HepG2 (cell line): ENCODE results near the gene RGL3. TPM values are rescaled to one million over a fixed set of nuclear protein-coding genes. Genes with fewer than 3 reads are reported as not detected.
A peak's percentile ranks its signal among the peaks of the same experiment; 100 is the strongest.

Experiments used
- ATF7-NPFF ChIP-seq: sonication (generic); formaldehyde crosslinking; IDR thresholded peaks from 2 replicates; pipeline ENCODE4 v1.8.1; 2023; ENCODE audit warnings: mild to moderate bottlenecking, low read depth, missing genetic modification reagents, moderate library complexity
- ELF1 ChIP-seq: sonication (generic); formaldehyde crosslinking; IDR thresholded peaks from 2 replicates; pipeline ENCODE4 v1.4.0; 2020; ENCODE audit warnings: missing genetic modification reagents
- GTF2F1 ChIP-seq: fragments of 150-350 bp; IDR thresholded peaks from 2 replicates; pipeline ENCODE4 v1.6.1; 2014; ENCODE audit warnings: low read length
- NONO ChIP-seq, 2 experiments: fragments of 450-650 bp in 1 of 2; sonication (generic) in 1 of 2; formaldehyde crosslinking in 1 of 2; IDR thresholded peaks in 1 of 2; conservative IDR thresholded peaks in 1 of 2; 2 replicates each; pipeline versions ENCODE4 v1.6.1 to v1.8.0; 2017 to 2022; ENCODE audit warnings: mild to moderate bottlenecking in 1 of 2, missing genetic modification reagents in 1 of 2, moderate library complexity in 1 of 2
- PHB2 ChIP-seq: fragments of 450-650 bp; IDR thresholded peaks from 2 replicates; pipeline ENCODE4 v1.6.1; 2018; ENCODE audit not compliant: partially characterized antibody
- ZBTB4 ChIP-seq: sonication (generic); formaldehyde crosslinking; IDR thresholded peaks from 2 replicates; pipeline ENCODE4 v1.4.0; 2020; ENCODE audit warnings: missing genetic modification reagents, mild to moderate bottlenecking, borderline replicate concordance
- ZNF296 ChIP-seq: sonication (generic); formaldehyde crosslinking; conservative IDR thresholded peaks from 2 replicates; pipeline ENCODE4 v1.5.0; 2020; ENCODE audit warnings: mild to moderate bottlenecking, missing genetic modification reagents
- ZNF367 ChIP-seq: sonication (generic); formaldehyde crosslinking; IDR thresholded peaks from 2 replicates; pipeline ENCODE4 v1.4.0; 2020; ENCODE audit warnings: missing genetic modification reagents, borderline replicate concordance
- ZNF431 ChIP-seq: sonication (generic); formaldehyde crosslinking; IDR thresholded peaks from 2 replicates; pipeline ENCODE4 v1.9.0; 2022; ENCODE audit warnings: missing genetic modification reagents, low read depth, mild to moderate bottlenecking, borderline replicate concordance
- ZNF605 ChIP-seq: sonication (generic); formaldehyde crosslinking; IDR thresholded peaks from 2 replicates; pipeline ENCODE4 v1.8.0; 2022; ENCODE audit warnings: mild to moderate bottlenecking, missing genetic modification reagents
- ZNF740 ChIP-seq: sonication (generic); formaldehyde crosslinking; IDR thresholded peaks from 2 replicates; pipeline ENCODE4 v1.4.0; 2020; ENCODE audit warnings: missing genetic modification reagents
- ZNF792 ChIP-seq: IDR thresholded peaks from 2 replicates; pipeline ENCODE4 v1.6.1; 2016
- ZNF841 ChIP-seq: sonication (generic); formaldehyde crosslinking; IDR thresholded peaks from 2 replicates; pipeline ENCODE4 v1.8.1; 2023; ENCODE audit warnings: missing genetic modification reagents, borderline replicate concordance
- polyA plus RNA-seq, 8 experiments: library from polyadenylated mRNA; depleted of rRNA in 3 of 8; stranded (reverse) in 7 of 8; unstranded in 1 of 8; fragments of >200 nt; fragmentation: Illumina TruSeq in 4 of 8; extraction: Trizol in 4 of 8; gene quantifications; 2 replicates each; pipeline versions ENCODE4 v1.2.1 to v1.2.3, GENCODE V29; 2011 to 2016; ENCODE audit warnings: low read depth in 4 of 8, missing spikeins in 1 of 8, mixed read lengths in 1 of 8; ENCODE audit not compliant: insufficient read depth in 1 of 8
- total RNA-seq, 5 experiments: library from RNA; depleted of rRNA; stranded (reverse); fragments of >200 nt; fragmentation: Illumina TruSeq; extraction: Trizol; gene quantifications; 2 replicates each; pipeline ENCODE4 v1.2.3, GENCODE V29; 2016; ENCODE audit warnings: low read depth in 1 of 5
- TF ChIP-seq, protein P1 (sequence below): sonication (generic); formaldehyde crosslinking; IDR thresholded peaks from 2 replicates; pipeline ENCODE4 v1.4.0; 2020; ENCODE audit warnings: low read depth, missing genetic modification reagents
- TF ChIP-seq, protein P2 (sequence below): IDR thresholded peaks from 2 replicates; pipeline ENCODE4 v1.6.1; 2016; ENCODE audit warnings: missing genetic modification reagents, missing compliant biosample characterization
- TF ChIP-seq, protein P3 (sequence below): sonication (generic); formaldehyde crosslinking; conservative IDR thresholded peaks from 2 replicates; pipeline ENCODE4 v1.4.0; 2020; ENCODE audit warnings: missing genetic modification reagents

The RGL3 gene
- total and polyA plus RNA-seq, 2 of the 13 experiments (the other 11 are each of a cell fraction or from before 2014, with no cell fraction given): 4.2 to 7.6 TPM

DNA sequence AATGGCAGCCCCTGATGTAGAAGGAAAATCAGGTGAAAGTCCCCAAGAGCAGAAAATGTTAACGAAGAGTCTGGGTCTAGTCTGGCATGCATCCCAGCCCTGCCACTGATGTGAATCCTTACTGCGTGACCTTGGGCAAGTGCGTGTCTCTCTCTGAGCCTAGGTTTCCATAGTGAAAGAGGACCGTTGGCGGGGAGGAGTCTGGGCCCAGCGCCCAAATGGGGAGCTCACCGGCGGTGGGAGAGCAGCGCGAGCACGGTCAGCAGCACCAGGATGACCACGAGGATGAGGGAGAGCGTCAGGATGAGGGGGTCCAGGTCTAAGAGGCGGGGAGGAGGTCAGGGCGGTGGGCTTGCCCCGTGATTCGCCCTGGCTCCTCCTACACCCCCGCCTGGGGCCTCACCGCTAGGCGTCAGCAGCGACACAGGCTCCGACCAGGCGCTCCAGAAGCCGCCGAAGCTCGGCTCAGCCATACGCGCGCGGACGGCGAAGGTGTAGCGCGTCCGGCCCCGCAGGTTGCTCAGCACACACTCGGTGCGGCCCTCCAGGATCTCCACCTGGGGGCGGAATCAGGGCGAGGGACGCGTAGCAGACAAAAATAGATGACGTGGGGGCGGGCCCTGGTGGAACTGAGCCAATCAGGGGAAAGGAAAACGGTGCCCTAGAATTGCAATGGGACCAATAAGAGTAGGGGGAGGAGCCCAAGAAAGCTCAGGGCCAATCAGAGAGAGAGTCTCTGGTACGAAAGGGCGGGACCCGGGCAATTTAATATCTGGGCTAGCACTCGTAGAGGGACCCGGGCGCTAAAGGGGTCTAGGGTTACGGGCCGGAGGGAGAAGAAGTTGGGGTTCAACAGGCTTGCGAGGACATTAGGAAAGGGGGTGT, 38.2 kb downstream of the RGL3 start (continued):
- TF ChIP-seq ZNF296 (CRISPR knock-in tag) (no peak), ZNF792 (CRISPR knock-in tag) (peak; percentile 56), PHB2 (no peak), ZNF605 (CRISPR knock-in tag) (no peak), ZNF841 (CRISPR knock-in tag) (no peak), ZBTB4 (CRISPR knock-in tag) (no peak), GTF2F1 (no peak), ZNF431 (CRISPR knock-in tag) (no peak), ELF1 (CRISPR knock-in tag) (peak; percentile 45; the same call in 1 of the 2 replicates), ZNF367 (no peak), ZNF740 (CRISPR knock-in tag) (0 out of 2 replicates have a peak, but pooled peaks have one; percentile 16), NONO (IDR thresholded peaks at IDR 0.05) (no peak), NONO (CRISPR knock-in tag; conservative IDR thresholded peaks at IDR 0.05) (peak; percentile 78; the same call in 1 of the 2 replicates), ATF7-NPFF (CRISPR knock-in tag) (no peak; the same call in 1 of the 2 replicates)
- TF ChIP-seq, protein P1, sequence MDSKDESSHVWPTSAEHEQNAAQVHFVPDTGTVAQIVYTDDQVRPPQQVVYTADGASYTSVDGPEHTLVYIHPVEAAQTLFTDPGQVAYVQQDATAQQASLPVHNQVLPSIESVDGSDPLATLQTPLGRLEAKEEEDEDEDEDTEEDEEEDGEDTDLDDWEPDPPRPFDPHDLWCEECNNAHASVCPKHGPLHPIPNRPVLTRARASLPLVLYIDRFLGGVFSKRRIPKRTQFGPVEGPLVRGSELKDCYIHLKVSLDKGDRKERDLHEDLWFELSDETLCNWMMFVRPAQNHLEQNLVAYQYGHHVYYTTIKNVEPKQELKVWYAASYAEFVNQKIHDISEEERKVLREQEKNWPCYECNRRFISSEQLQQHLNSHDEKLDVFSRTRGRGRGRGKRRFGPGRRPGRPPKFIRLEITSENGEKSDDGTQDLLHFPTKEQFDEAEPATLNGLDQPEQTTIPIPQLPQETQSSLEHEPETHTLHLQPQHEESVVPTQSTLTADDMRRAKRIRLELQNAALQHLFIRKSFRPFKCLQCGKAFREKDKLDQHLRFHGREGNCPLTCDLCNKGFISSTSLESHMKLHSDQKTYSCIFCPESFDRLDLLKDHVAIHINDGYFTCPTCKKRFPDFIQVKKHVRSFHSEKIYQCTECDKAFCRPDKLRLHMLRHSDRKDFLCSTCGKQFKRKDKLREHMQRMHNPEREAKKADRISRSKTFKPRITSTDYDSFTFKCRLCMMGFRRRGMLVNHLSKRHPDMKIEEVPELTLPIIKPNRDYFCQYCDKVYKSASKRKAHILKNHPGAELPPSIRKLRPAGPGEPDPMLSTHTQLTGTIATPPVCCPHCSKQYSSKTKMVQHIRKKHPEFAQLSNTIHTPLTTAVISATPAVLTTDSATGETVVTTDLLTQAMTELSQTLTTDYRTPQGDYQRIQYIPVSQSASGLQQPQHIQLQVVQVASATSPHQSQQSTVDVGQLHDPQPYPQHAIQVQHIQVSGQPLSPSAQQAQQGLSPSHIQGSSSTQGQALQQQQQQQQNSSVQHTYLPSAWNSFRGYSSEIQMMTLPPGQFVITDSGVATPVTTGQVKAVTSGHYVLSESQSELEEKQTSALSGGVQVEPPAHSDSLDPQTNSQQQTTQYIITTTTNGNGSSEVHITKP (CRISPR knock-in tag): no peak
- TF ChIP-seq, protein P2, sequence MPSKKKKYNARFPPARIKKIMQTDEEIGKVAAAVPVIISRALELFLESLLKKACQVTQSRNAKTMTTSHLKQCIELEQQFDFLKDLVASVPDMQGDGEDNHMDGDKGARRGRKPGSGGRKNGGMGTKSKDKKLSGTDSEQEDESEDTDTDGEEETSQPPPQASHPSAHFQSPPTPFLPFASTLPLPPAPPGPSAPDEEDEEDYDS: peak; percentile 97
- TF ChIP-seq, protein P3, sequence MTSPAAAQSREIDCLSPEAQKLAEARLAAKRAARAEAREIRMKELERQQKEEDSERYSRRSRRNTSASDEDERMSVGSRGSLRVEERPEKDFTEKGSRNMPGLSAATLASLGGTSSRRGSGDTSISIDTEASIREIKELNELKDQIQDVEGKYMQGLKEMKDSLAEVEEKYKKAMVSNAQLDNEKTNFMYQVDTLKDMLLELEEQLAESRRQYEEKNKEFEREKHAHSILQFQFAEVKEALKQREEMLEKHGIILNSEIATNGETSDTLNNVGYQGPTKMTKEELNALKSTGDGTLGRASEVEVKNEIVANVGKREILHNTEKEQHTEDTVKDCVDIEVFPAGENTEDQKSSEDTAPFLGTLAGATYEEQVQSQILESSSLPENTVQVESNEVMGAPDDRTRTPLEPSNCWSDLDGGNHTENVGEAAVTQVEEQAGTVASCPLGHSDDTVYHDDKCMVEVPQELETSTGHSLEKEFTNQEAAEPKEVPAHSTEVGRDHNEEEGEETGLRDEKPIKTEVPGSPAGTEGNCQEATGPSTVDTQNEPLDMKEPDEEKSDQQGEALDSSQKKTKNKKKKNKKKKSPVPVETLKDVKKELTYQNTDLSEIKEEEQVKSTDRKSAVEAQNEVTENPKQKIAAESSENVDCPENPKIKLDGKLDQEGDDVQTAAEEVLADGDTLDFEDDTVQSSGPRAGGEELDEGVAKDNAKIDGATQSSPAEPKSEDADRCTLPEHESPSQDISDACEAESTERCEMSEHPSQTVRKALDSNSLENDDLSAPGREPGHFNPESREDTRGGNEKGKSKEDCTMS (CRISPR knock-in tag): no peak
